Skeletal muscle tissue (tissue), 4 donors: ENCODE results near the gene LILRB3. TPM values are rescaled to one million over a fixed set of nuclear protein-coding genes. Genes with fewer than 3 reads are reported as not detected.
"Not testable (repeated sequence)": the region's sequence is repeated elsewhere in the genome, so short reads cannot be mapped to it uniquely, and the experiment has no call there.

ENCODE experiments used
- H3K27ac ChIP-seq: one replicate; pipeline ENCODE4 v1.7.0; 2013; ENCODE audit warnings: mild to moderate bottlenecking, low read depth, low read length, inconsistent platforms
- H3K27me3 ChIP-seq, 3 donors: one replicate each; pipeline ENCODE4 v1.7.0; 2013; ENCODE audit warnings: low read length in 3 of 3; ENCODE audit not compliant: control insufficient read depth in 3 of 3, insufficient read depth in 3 of 3
- H3K36me3 ChIP-seq, 3 donors: one replicate each; pipeline ENCODE4 v1.7.0; 2013; ENCODE audit warnings: low read length in 3 of 3; ENCODE audit not compliant: control insufficient read depth in 3 of 3, insufficient read depth in 3 of 3
- H3K4me1 ChIP-seq, 3 donors: one replicate each; pipeline ENCODE4 v1.7.0; 2013; ENCODE audit warnings: low read length in 3 of 3, mild to moderate bottlenecking in 3 of 3; ENCODE audit not compliant: control insufficient read depth in 3 of 3, insufficient read depth in 3 of 3
- H3K4me3 ChIP-seq, 3 donors: one replicate each; pipeline ENCODE4 v1.7.0; 2013; ENCODE audit warnings: low read length in 3 of 3
- H3K9ac ChIP-seq, 3 donors: one replicate each; pipeline ENCODE4 v1.7.0; 2013; ENCODE audit warnings: low read length in 3 of 3, mild to moderate bottlenecking in 3 of 3, moderate library complexity in 2 of 3, low read depth in 1 of 3
- H3K9me3 ChIP-seq, 3 donors: one replicate each; pipeline ENCODE4 v1.7.0; 2013; ENCODE audit warnings: low read length in 3 of 3; ENCODE audit not compliant: control insufficient read depth in 3 of 3
- total RNA-seq: library from RNA; depleted of rRNA; stranded (reverse); fragments of >200 nt; gene quantifications from one replicate; pipeline ENCODE4 v1.2.3, GENCODE V29; 2014
- donor health status: Osteomylitis.

LILRB3 gene
- total RNA-seq, 1 donor from 2014 or later: 4.2 TPM

DNA sequence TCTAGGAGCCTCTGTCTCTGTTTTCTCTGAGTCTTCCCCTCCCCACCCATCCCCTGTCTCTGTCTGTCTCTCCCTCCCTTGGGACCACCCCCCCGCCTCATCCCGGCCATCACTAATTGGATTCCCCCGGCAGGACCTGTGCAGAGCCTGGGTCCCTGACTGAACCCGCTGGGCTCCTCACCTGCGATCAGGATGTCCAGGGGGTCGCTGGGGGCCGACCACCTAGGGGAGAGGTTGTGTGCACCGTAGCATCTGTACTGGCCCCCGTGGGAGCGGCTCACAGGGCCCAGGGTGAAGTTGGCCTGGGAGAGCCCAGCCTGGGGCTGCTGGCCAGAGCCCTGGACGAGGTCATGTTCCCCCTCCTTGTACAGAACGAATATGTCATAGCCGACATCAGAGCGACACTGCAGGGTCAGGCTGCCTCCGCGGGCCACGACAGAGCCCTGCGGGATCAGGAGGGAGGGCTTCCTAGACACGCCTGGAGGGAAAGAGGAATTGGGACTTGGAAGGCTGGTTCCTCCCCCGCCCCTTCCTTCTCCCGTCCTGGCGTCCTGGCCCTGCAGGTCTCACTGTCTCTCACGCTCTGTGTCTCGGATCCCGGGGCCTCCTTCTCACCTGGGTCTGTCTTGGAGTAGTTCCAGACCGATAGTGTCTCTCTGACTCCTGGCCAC lies 32.4 kb upstream of the LILRB3 start:
- no peak overlapping the region for H3K27ac ChIP-seq

GRCh38 chr19:54254195-54254906 lies 31.5 kb upstream of the LILRB3 start:
- H3K4me3 ChIP-seq: no peak overlapping the region
- no peaks in the 10 kb centered on the region for H3K36me3 ChIP-seq
- peaks cover 15 to 39% (median 30%) of the 10 kb centered on the region in 3 donors for H3K27me3 ChIP-seq
- H3K9ac ChIP-seq: no peak overlapping the region
- no peak overlapping the region for H3K27ac ChIP-seq
- no peaks in the 10 kb centered on the region for H3K9me3 ChIP-seq
- H3K4me1 ChIP-seq: no peaks in the 10 kb centered on the region

More for the DNA sequence above, 32.4 kb upstream of the LILRB3 start:
- Histone ChIP-seq H3K9ac (no peak overlapping the region), H3K36me3 (no peaks in the 10 kb centered on the region), H3K27me3 (peaks cover 15 to 39% (median 30%) of the 10 kb centered on the region in 3 donors), H3K4me3 (peak overlapping the region in 1 of 3 donors; percentile 30), H3K4me1 (no peaks in the 10 kb centered on the region), H3K9me3 (peaks cover 0 to 2% (median 0%) of the 10 kb centered on the region in 3 donors)

- Histone ChIP-seq H3K9ac (no peak overlapping the region), H3K27me3 (peaks cover 15 to 39% (median 30%) of the 10 kb centered on the region in 3 donors), H3K4me3 (no peak overlapping the region), H3K9me3 (no peaks in the 10 kb centered on the region), H3K27ac (no peak overlapping the region), H3K4me1 (no peaks in the 10 kb centered on the region), H3K36me3 (no peaks in the 10 kb centered on the region)
Observed at GRCh38 chr19:54253331-54254194, 30.8 kb upstream of the LILRB3 start.

- Histone ChIP-seq H3K27me3 (peaks cover 15 to 39% (median 30%) of the 10 kb centered on the region in 3 donors), H3K4me3 (no peak overlapping the region), H3K4me1 (no peaks in the 10 kb centered on the region), H3K36me3 (no peaks in the 10 kb centered on the region), H3K27ac (no peak overlapping the region), H3K9ac (no peak overlapping the region), H3K9me3 (no peaks in the 10 kb centered on the region)
Observed at GRCh38 chr19:54252845-54253244, 30.0 kb upstream of the LILRB3 start.

GRCh38 chr19:54252243-54252642 lies 29.4 kb upstream of the LILRB3 start:
- Histone ChIP-seq H3K36me3 (no peaks in the 10 kb centered on the region), H3K27me3 (peaks cover 15 to 37% (median 25%) of the 10 kb centered on the region in 3 donors), H3K9ac (no peak overlapping the region), H3K4me1 (no peaks in the 10 kb centered on the region), H3K9me3 (no peaks in the 10 kb centered on the region), H3K27ac (no peak overlapping the region), H3K4me3 (no peak overlapping the region)

DNA sequence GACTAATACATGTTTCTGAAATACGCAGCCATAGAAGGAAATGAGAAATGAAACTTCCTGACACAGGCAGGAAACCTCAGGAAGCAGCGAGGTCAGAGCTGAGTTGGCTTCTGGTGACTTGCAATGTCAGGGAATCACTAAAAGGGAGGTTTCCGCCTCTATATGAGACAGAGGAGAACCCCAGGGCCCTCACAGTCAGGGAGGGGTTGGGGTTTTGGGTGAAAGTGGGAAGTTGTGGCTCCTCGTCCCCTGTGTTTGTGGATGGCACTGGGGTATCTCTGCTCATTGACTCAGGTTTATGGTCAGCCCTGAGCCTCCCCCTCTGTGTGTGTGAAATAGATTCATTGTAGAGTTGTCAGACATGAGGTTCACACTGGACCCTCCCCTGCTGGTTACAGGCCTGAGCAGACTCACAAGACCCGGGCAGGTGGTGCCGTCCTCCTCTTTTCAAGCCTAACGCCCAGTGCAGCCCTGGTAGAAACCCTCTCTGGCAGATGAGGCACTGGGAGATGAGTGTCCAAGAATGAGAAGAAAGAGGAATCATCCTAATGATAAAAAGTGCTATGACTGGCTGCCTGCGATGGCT lies 25.3 kb upstream of the LILRB3 start:
- H3K36me3 ChIP-seq: no peaks in the 10 kb centered on the region
- no peaks in the 10 kb centered on the region for H3K9me3 ChIP-seq
- H3K4me3 ChIP-seq: no peak overlapping the region
- H3K9ac ChIP-seq: no peak overlapping the region
- peaks cover 5 to 8% (median 8%) of the 10 kb centered on the region in 3 donors for H3K27me3 ChIP-seq
- no peaks in the 10 kb centered on the region for H3K4me1 ChIP-seq
- H3K27ac ChIP-seq: no peak overlapping the region

GRCh38 chr19:54247106-54247930 lies 24.5 kb upstream of the LILRB3 start:
- Histone ChIP-seq H3K27ac (no peak overlapping the region), H3K27me3 (peaks cover 0 to 6% (median 5%) of the 10 kb centered on the region in 3 donors), H3K4me1 (no peaks in the 10 kb centered on the region), H3K9me3 (no peaks in the 10 kb centered on the region), H3K9ac (no peak overlapping the region), H3K36me3 (no peaks in the 10 kb centered on the region), H3K4me3 (no peak overlapping the region)

DNA sequence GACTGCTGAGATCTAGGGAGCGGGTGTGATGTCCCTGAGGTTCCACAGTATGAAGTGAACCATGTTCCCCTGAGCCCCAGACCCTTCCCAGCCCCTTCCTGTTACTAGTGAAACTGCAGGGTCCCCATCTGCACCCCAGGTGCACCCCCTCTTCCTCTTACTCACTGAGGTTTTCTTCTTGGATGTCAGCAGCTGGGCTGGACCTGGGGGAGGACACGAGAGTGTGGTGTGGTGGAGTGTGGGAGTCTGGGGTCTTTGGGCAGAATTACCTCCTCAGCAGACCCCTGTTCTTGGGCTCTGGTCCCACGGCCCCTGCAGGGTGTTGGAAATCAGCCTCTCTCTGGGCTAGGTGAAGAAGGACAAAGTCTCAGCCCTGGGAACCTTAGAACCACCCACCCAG lies 23.1 kb upstream of the LILRB3 start:
- no peaks in the 10 kb centered on the region for H3K36me3 ChIP-seq
- H3K27me3 ChIP-seq: peaks cover 0 to 7% (median 3%) of the 10 kb centered on the region in 3 donors
- H3K4me3 ChIP-seq: no peak overlapping the region
- no peaks in the 10 kb centered on the region for H3K4me1 ChIP-seq
- H3K27ac ChIP-seq: no peak overlapping the region
- no peaks in the 10 kb centered on the region for H3K9me3 ChIP-seq
- no peak overlapping the region for H3K9ac ChIP-seq

DNA sequence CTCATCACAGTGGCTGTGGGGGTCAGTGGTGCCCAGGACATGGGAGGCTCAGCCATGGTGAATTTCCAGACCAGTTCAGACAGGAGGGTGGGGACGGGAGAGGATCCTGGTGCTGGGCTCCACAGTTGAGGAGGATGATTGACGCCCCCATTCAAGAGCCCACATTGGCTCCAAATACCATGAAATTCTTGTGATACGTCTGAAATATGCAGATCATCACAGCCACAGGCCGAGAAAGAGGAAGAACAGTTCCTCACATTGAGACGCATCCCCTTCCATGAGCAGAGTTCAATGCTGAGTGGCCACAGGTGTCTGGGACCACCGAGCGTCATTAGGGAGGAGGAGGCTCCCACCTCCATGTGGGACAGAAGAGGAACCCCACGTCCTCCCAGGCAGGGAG lies 21.0 kb upstream of the LILRB3 start:
- H3K27ac ChIP-seq, H3K36me3 ChIP-seq, H3K9ac ChIP-seq, H3K4me1 ChIP-seq, H3K9me3 ChIP-seq, H3K4me3 ChIP-seq: not testable (repeated sequence)
- peaks cover 0 to 10% (median 5%) of the 10 kb centered on the region in 3 donors for H3K27me3 ChIP-seq
